DLD1 (cell line): ENCODE results near the gene JMJD1C.
"Not testable (repeated sequence)": the region's sequence is repeated elsewhere in the genome, so short reads cannot be mapped to it uniquely, and the experiment has no call there.

ENCODE experiments used
- in situ Hi-C: cut with HindIII; loops from 2 replicates; pipeline ENCODE4 v1.10.0; 2017; ENCODE audit warnings: low sequenced_read_pairs

The JMJD1C gene

GRCh38 chr10:63412304-63412703, 53.5 kb downstream of the JMJD1C start:
- in situ Hi-C loops: no loop called here

GRCh38 chr10:63410633-63411032, 55.1 kb downstream of the JMJD1C start:
- in situ Hi-C loops: no loop called here

GRCh38 chr10:63409465-63410027, 56.2 kb downstream of the JMJD1C start:
- in situ Hi-C loops: no loop called here

- in situ Hi-C loops: no loop called here
Measured at GRCh38 chr10:63407136-63407662, 58.6 kb downstream of the JMJD1C start.

- in situ Hi-C loops: no loop called here
Measured at GRCh38 chr10:63396133-63396761, 69.5 kb downstream of the JMJD1C start.

GRCh38 chr10:63393050-63393449, 72.7 kb downstream of the JMJD1C start:
- in situ Hi-C loops: no loop called here

GRCh38 chr10:63392224-63392623, 73.6 kb downstream of the JMJD1C start:
- in situ Hi-C loops: no loop called here

GRCh38 chr10:63391812-63392211, 74.0 kb downstream of the JMJD1C start:
- in situ Hi-C loops: no loop called here

GRCh38 chr10:63390521-63390920, 75.3 kb downstream of the JMJD1C start:
- in situ Hi-C loops: no loop called here

- in situ Hi-C loops: no loop called here
Measured at GRCh38 chr10:63388421-63389031, 77.3 kb downstream of the JMJD1C start.

- in situ Hi-C loops: no loop called here
Measured at GRCh38 chr10:63385254-63385653, 80.5 kb downstream of the JMJD1C start.

- in situ Hi-C loops: no loop called here
Measured at GRCh38 chr10:63384675-63385074, 81.1 kb downstream of the JMJD1C start.

GRCh38 chr10:63384001-63384400, 81.8 kb downstream of the JMJD1C start:
- in situ Hi-C loops: no loop called here

GRCh38 chr10:63383141-63383540, 82.6 kb downstream of the JMJD1C start:
- in situ Hi-C loops: no loop called here

- in situ Hi-C loops: no loop called here
Measured at GRCh38 chr10:63382066-63382465, 83.7 kb downstream of the JMJD1C start.

- in situ Hi-C loops: not testable (repeated sequence)
Measured at GRCh38 chr10:63377305-63377661, 88.5 kb downstream of the JMJD1C start.

GRCh38 chr10:63376560-63377304, 89.0 kb downstream of the JMJD1C start:
- in situ Hi-C loops: no loop called here

- in situ Hi-C loops: no loop called here
Measured at GRCh38 chr10:63375859-63376258, 89.9 kb downstream of the JMJD1C start.

- in situ Hi-C loops: no loop called here
Measured at GRCh38 chr10:63375458-63375857, 90.3 kb downstream of the JMJD1C start.

- in situ Hi-C loops: no loop called here
Measured at GRCh38 chr10:63374991-63375390, 90.8 kb downstream of the JMJD1C start.

GRCh38 chr10:63373176-63373575, 92.6 kb downstream of the JMJD1C start:
- in situ Hi-C loops: no loop called here

GRCh38 chr10:63369711-63370110, 96.1 kb downstream of the JMJD1C start:
- in situ Hi-C loops: no loop called here
